Measurements from ENCODE around the gene CLEC11A. TPM values are rescaled to one million over a fixed set of nuclear protein-coding genes. Genes with fewer than 3 reads are reported as not detected.

The CLEC11A gene
- total and polyA plus RNA-seq, 9 of the 15 experiments (the other 6 are each of a cell fraction or from before 2014, with no cell fraction given) = 0.39 to 43.9 (median 3.4) TPM

- in situ Hi-C loops (cut with MboI) (no loop called here), intact Hi-C loops (cut with micrococcal nuclease) (no loop called here)
- ATAC-seq = no peak
- no peaks in the 10 kb centered on the region; the same call in 1 of the 2 replicates for H4K20me1 ChIP-seq (replicated peaks; ENCODE audit: control insufficient read depth, insufficient read depth, low read length)
- no peak overlapping the region for H2AFZ ChIP-seq (ENCODE audit: low read depth, low read length)
- no TSS peak for BruUV-seq (replicated peaks)
- no peak overlapping the region for H3K9ac ChIP-seq (ENCODE audit: insufficient read depth in 1 of 2, low read depth in 2 of 2, low read length in 2 of 2)
- no peak overlapping the region for H3K27ac ChIP-seq (ENCODE audit: extremely low read depth, low read depth, low read length)
- H3K27me3 ChIP-seq (ENCODE audit: control insufficient read depth in 2 of 2, insufficient read depth in 2 of 2, low read length in 2 of 2) = peaks cover 19 to 42% of the 10 kb centered on the region in 2 experiments
- H3K9me1 ChIP-seq (ENCODE audit: control insufficient read depth, insufficient read depth, low read length) = no peaks in the 10 kb centered on the region
- H3K36me3 ChIP-seq (ENCODE audit: control insufficient read depth, insufficient read depth, low read length) = no peaks in the 10 kb centered on the region
- H3K79me2 ChIP-seq (ENCODE audit: control insufficient read depth, insufficient read depth, low read length) = no peaks in the 10 kb centered on the region
- H3K4me3 ChIP-seq = no peak overlapping the region
- 0% methylated on average over 1 of the region's 1 CpG for WGBS (ENCODE audit: insufficient coverage, low coverage, missing lambda C conversion rate)
- H3K4me1 ChIP-seq (replicated peaks in 1 of 2; ENCODE audit: control insufficient read depth in 2 of 2, insufficient read depth in 2 of 2, low read length in 2 of 2) = peaks cover 2 to 13% of the 10 kb centered on the region in 2 experiments; a peak in 3 of 5 replicates
- H3K9me3 ChIP-seq (replicated peaks; ENCODE audit: control insufficient read depth, insufficient read depth, low read depth, low read length) = no peaks in the 10 kb centered on the region
- no peak overlapping the region for H3K4me2 ChIP-seq (ENCODE audit: insufficient read depth, low read length)
- no peak for DNase-seq (ENCODE audit: extremely low read depth in 1 of 4, low spot score in 3 of 4)
- POLR2A ChIA-PET = interaction anchor here (1.2 kb wide), 1 partner anchor 249 kb away, joined by 3 read pairs; no protein-coding TSS in a partner anchor
- CTCF ChIA-PET (ENCODE audit: low intra/inter-chr PET ratio) = no interaction called here
- no peak for FAIRE-seq
- no peak for TF ChIP-seq ZKSCAN3 (CRISPR knock-in tag; IDR thresholded peaks at IDR 0.05)
- TF ChIP-seq IRF2 (CRISPR knock-in tag; IDR thresholded peaks at IDR 0.05) = no peak
- TF ChIP-seq ZBTB8A (IDR thresholded peaks at IDR 0.05; ENCODE audit: partially characterized antibody) = no peak
- TF ChIP-seq E2F3 (CRISPR knock-in tag; IDR thresholded peaks at IDR 0.05) = no peak
- TF ChIP-seq, protein P1, sequence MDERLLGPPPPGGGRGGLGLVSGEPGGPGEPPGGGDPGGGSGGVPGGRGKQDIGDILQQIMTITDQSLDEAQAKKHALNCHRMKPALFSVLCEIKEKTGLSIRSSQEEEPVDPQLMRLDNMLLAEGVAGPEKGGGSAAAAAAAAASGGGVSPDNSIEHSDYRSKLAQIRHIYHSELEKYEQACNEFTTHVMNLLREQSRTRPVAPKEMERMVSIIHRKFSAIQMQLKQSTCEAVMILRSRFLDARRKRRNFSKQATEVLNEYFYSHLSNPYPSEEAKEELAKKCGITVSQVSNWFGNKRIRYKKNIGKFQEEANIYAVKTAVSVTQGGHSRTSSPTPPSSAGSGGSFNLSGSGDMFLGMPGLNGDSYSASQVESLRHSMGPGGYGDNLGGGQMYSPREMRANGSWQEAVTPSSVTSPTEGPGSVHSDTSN (CRISPR knock-in tag; IDR thresholded peaks at IDR 0.05; ENCODE audit: low read depth) = no peak
- TF ChIP-seq, protein P1 (tag; conservative IDR thresholded peaks at IDR 0.05; ENCODE audit: low read depth) = no peak
- TF ChIP-seq ZNF143 (CRISPR knock-in tag; IDR thresholded peaks at IDR 0.05) = no peak
- peak in 1 of 2 experiments; percentile 42; a peak in 1 of 3 replicates for TF ChIP-seq CBX3 (IDR thresholded peaks at IDR 0.05; ENCODE audit: borderline replicate concordance in 1 of 2, low read length in 2 of 2)
- TF ChIP-seq PTBP1 (IDR thresholded peaks at IDR 0.05; ENCODE audit: low read depth, low read length) = 0 out of 2 replicates have a peak, but pooled peaks have one; percentile 74
- TF ChIP-seq ZNF174 (CRISPR knock-in tag; IDR thresholded peaks at IDR 0.05) = no peak
- TF ChIP-seq BCOR (IDR thresholded peaks at IDR 0.05) = peak; percentile 11; the same call in 1 of the 2 replicates
- TF ChIP-seq, protein P2, sequence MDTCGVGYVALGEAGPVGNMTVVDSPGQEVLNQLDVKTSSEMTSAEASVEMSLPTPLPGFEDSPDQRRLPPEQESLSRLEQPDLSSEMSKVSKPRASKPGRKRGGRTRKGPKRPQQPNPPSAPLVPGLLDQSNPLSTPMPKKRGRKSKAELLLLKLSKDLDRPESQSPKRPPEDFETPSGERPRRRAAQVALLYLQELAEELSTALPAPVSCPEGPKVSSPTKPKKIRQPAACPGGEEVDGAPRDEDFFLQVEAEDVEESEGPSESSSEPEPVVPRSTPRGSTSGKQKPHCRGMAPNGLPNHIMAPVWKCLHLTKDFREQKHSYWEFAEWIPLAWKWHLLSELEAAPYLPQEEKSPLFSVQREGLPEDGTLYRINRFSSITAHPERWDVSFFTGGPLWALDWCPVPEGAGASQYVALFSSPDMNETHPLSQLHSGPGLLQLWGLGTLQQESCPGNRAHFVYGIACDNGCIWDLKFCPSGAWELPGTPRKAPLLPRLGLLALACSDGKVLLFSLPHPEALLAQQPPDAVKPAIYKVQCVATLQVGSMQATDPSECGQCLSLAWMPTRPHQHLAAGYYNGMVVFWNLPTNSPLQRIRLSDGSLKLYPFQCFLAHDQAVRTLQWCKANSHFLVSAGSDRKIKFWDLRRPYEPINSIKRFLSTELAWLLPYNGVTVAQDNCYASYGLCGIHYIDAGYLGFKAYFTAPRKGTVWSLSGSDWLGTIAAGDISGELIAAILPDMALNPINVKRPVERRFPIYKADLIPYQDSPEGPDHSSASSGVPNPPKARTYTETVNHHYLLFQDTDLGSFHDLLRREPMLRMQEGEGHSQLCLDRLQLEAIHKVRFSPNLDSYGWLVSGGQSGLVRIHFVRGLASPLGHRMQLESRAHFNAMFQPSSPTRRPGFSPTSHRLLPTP (IDR thresholded peaks at IDR 0.05; ENCODE audit: borderline replicate concordance, extremely low read depth, insufficient read length) = no peak
- no peak for TF ChIP-seq NR1H2 (CRISPR knock-in tag; IDR thresholded peaks at IDR 0.05)
- TF ChIP-seq XRCC3 (IDR thresholded peaks at IDR 0.05) = no peak
- TF ChIP-seq ZNF133 (CRISPR knock-in tag; IDR thresholded peaks at IDR 0.05) = no peak
- TF ChIP-seq KDM4B (IDR thresholded peaks at IDR 0.05; ENCODE audit: borderline replicate concordance in 2 of 2, low read depth in 1 of 2) = no peak
- no peak for TF ChIP-seq IRF1 (CRISPR knock-in tag; IDR thresholded peaks at IDR 0.05; ENCODE audit: borderline replicate concordance)
These were observed 46.5 kb upstream of the CLEC11A start for GRCh38 chr19:50676625-50677197.
